GM19397 (cell line): Measurements from ENCODE around the gene ZBTB7B.

ENCODE experiments used
- ATAC-seq: cut with Tn5 transposase; IDR thresholded peaks from one replicate; pipeline ENCODE4 v1.9.1; 2021; ENCODE audit warnings: mild to moderate bottlenecking, moderate library complexity; ENCODE audit not compliant: unreplicated experiment

The ZBTB7B gene

GRCh38 chr1:155003227-155003765 lies 694 bp downstream of the ZBTB7B start:
- ATAC-seq, result no peak

GRCh38 chr1:155003766-155004351 lies 1.3 kb downstream of the ZBTB7B start:
- ATAC-seq, result no peak

- ATAC-seq, result no peak
These were observed 1.9 kb downstream of the ZBTB7B start for GRCh38 chr1:155004352-155005075.

GRCh38 chr1:155005076-155006011 lies 2.7 kb downstream of the ZBTB7B start:
- ATAC-seq, result no peak

- ATAC-seq, result no peak
These were observed 4.0 kb downstream of the ZBTB7B start for GRCh38 chr1:155006601-155007101.

- ATAC-seq, result no peak
These were observed 4.7 kb downstream of the ZBTB7B start for GRCh38 chr1:155007251-155007828.

- no peak for ATAC-seq
These were observed 5.7 kb downstream of the ZBTB7B start for GRCh38 chr1:155008015-155008941.

- ATAC-seq, result no peak
These were observed 6.7 kb downstream of the ZBTB7B start for GRCh38 chr1:155009221-155009711.

GRCh38 chr1:155009742-155010141 lies 7.1 kb downstream of the ZBTB7B start:
- ATAC-seq, result no peak

GRCh38 chr1:155010211-155010918 lies 7.8 kb downstream of the ZBTB7B start:
- ATAC-seq, result no peak

- ATAC-seq, result no peak
These were observed 8.4 kb downstream of the ZBTB7B start for GRCh38 chr1:155011004-155011416.

GRCh38 chr1:155011437-155012025 lies 8.9 kb downstream of the ZBTB7B start:
- ATAC-seq, result no peak

- no peak for ATAC-seq
These were observed 9.5 kb downstream of the ZBTB7B start for GRCh38 chr1:155012026-155012546.

- ATAC-seq, result no peak
These were observed 10.4 kb downstream of the ZBTB7B start for GRCh38 chr1:155012776-155013602.

- ATAC-seq, result no peak
These were observed 11.0 kb downstream of the ZBTB7B start for GRCh38 chr1:155013632-155014031.

GRCh38 chr1:155014709-155015508 lies 12.3 kb downstream of the ZBTB7B start:
- ATAC-seq, result no peak
